ENCODE results near the gene COX19. TPM values are rescaled to one million over a fixed set of nuclear protein-coding genes. Genes with fewer than 3 reads are reported as not detected.

COX19 gene
- total RNA-seq, 1 experiment from 2014 or later: 24.8 TPM

DNA sequence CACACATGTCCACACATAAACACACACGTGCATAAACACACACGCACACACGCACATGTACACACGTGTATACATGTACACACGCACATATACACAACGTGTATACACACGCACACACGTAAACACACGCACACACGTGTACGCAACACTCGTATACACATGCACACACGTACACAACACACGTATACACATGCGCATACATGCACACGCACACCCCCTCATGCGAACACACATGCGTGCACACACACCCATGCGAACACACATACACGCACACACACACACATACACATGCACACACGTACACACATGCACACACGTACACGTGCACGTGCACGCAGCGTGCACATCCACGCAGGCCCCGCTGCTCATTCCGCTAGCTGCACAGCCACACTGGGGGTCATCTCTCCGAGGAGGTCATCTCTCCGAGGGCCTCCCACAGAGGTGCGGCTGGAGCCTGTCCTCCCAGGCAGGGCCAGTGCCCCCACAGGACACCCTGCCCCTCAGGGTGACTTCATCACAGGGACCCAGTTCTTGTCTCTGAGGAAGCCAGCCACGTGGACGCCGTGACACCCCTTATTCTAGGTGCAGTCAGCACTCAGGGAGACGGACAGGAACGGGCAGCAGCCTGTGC, 33.5 kb upstream of the COX19 start:
- intact Hi-C loops (cut with micrococcal nuclease; ENCODE audit: unreplicated experiment): no loop called here
- Mint-ChIP-seq H3K27ac (ENCODE audit: unreplicated experiment) (peak overlapping the region; percentile 42), H3K27me3 (ENCODE audit: insufficient read depth, unreplicated experiment) (no peaks in the 10 kb centered on the region), H3K9me3 (ENCODE audit: unreplicated experiment) (no peaks in the 10 kb centered on the region), H3K4me1 (ENCODE audit: low read depth, unreplicated experiment) (no peaks in the 10 kb centered on the region), H3K36me3 (ENCODE audit: insufficient read depth, unreplicated experiment) (peaks cover 34% of the 10 kb centered on the region), H3K4me3 (ENCODE audit: unreplicated experiment) (no peak overlapping the region)
- TF ChIP-seq, protein P1, sequence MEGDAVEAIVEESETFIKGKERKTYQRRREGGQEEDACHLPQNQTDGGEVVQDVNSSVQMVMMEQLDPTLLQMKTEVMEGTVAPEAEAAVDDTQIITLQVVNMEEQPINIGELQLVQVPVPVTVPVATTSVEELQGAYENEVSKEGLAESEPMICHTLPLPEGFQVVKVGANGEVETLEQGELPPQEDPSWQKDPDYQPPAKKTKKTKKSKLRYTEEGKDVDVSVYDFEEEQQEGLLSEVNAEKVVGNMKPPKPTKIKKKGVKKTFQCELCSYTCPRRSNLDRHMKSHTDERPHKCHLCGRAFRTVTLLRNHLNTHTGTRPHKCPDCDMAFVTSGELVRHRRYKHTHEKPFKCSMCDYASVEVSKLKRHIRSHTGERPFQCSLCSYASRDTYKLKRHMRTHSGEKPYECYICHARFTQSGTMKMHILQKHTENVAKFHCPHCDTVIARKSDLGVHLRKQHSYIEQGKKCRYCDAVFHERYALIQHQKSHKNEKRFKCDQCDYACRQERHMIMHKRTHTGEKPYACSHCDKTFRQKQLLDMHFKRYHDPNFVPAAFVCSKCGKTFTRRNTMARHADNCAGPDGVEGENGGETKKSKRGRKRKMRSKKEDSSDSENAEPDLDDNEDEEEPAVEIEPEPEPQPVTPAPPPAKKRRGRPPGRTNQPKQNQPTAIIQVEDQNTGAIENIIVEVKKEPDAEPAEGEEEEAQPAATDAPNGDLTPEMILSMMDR (IDR thresholded peaks at IDR 0.05; ENCODE audit: insufficient read depth in 1 of 2, low read depth in 1 of 2, low read length in 1 of 2, severe bottlenecking in 1 of 2, unreplicated experiment in 1 of 2): no peak
- Histone ChIP-seq H3K36me3 (ENCODE audit: control insufficient read depth, insufficient read depth, low read length) (peaks cover 1% of the 10 kb centered on the region; the same call in 1 of the 2 replicates), H3K4me1 (no peaks in the 10 kb centered on the region), H3K9me3 (no peaks in the 10 kb centered on the region), H3K27me3 (replicated peaks; ENCODE audit: control insufficient read depth, insufficient read depth, low read length) (no peaks in the 10 kb centered on the region), H3K4me3 (ENCODE audit: low read depth, low read length) (no peak overlapping the region)
- no TSS peak for BruUV-seq (replicated peaks)
- no peak for DNase-seq
- POLR2A ChIA-PET: no interaction called here
- CTCF ChIA-PET: no interaction called here

DNA sequence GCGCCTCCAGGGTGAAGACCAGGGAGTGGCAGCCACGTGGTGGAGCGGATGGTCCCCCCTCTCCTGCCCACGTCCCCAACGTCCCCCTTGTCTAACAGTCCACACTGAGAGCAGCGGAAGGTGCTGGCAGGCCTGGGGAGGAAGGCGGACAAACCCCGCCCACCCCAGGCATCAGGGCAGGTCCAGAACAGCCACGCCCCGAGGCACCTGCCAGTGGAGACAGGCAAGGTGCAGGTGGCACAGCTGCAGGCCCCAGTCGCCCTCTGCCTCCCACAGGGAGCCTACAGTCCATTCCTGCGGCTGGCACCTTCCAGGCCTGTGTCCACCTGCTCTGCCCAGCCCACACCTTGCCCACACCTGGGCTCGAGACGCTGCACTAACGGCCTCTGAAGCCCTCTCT, 32.6 kb upstream of the COX19 start:
- Mint-ChIP-seq H3K27me3 (ENCODE audit: insufficient read depth, unreplicated experiment) (no peaks in the 10 kb centered on the region), H3K9me3 (ENCODE audit: unreplicated experiment) (no peaks in the 10 kb centered on the region), H3K36me3 (ENCODE audit: insufficient read depth, unreplicated experiment) (peaks cover 34% of the 10 kb centered on the region), H3K27ac (ENCODE audit: unreplicated experiment) (no peak overlapping the region), H3K4me3 (ENCODE audit: unreplicated experiment) (no peak overlapping the region), H3K4me1 (ENCODE audit: low read depth, unreplicated experiment) (no peaks in the 10 kb centered on the region)
- BruUV-seq (replicated peaks): no TSS peak
- CTCF ChIA-PET: no interaction called here
- Histone ChIP-seq H3K9me3 (no peaks in the 10 kb centered on the region), H3K27me3 (replicated peaks; ENCODE audit: control insufficient read depth, insufficient read depth, low read length) (no peaks in the 10 kb centered on the region), H3K36me3 (ENCODE audit: control insufficient read depth, insufficient read depth, low read length) (peaks cover 1% of the 10 kb centered on the region; the same call in 1 of the 2 replicates), H3K4me1 (no peaks in the 10 kb centered on the region), H3K4me3 (ENCODE audit: low read depth, low read length) (no peak overlapping the region)
- POLR2A ChIA-PET: no interaction called here
- intact Hi-C loops (cut with micrococcal nuclease; ENCODE audit: unreplicated experiment): no loop called here
- no peak for DNase-seq
- TF ChIP-seq, protein P1 (IDR thresholded peaks at IDR 0.05; ENCODE audit: insufficient read depth in 1 of 2, low read depth in 1 of 2, low read length in 1 of 2, severe bottlenecking in 1 of 2, unreplicated experiment in 1 of 2): no peak

DNA sequence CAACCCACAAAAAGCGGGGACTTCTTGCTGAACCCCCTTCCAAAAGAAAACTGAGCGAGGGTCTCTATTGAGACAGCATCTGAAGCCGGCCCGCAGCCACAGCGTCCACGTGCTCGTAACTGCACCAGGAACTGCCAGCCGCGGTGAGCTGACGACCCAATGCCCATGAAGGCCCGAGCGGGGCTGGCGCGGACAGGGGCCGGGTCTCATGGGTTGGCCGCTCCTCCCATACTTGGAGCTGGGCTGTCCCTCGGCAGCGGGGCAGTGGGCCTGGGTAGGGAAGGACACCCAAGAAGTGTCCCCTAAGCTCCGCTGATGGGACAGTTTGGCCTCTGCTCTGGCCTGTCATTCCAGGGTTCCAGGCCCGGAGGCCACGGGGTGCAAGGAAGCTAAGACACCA, 30.0 kb upstream of the COX19 start:
- H3K9me3 ChIP-seq: no peaks in the 10 kb centered on the region

More for the DNA sequence above, 30.0 kb upstream of the COX19 start:
- Histone ChIP-seq H3K36me3 (ENCODE audit: control insufficient read depth, insufficient read depth, low read length) (peaks cover 1% of the 10 kb centered on the region; the same call in 1 of the 2 replicates), H3K27me3 (replicated peaks; ENCODE audit: control insufficient read depth, insufficient read depth, low read length) (no peaks in the 10 kb centered on the region), H3K4me3 (ENCODE audit: low read depth, low read length) (no peak overlapping the region), H3K4me1 (no peaks in the 10 kb centered on the region)
- Mint-ChIP-seq H3K4me1 (ENCODE audit: low read depth, unreplicated experiment) (no peaks in the 10 kb centered on the region), H3K36me3 (ENCODE audit: insufficient read depth, unreplicated experiment) (peaks cover 36% of the 10 kb centered on the region), H3K27me3 (ENCODE audit: insufficient read depth, unreplicated experiment) (no peaks in the 10 kb centered on the region), H3K27ac (ENCODE audit: unreplicated experiment) (no peak overlapping the region), H3K9me3 (ENCODE audit: unreplicated experiment) (no peaks in the 10 kb centered on the region), H3K4me3 (ENCODE audit: unreplicated experiment) (no peak overlapping the region)
- TF ChIP-seq, protein P1 (IDR thresholded peaks at IDR 0.05; ENCODE audit: insufficient read depth in 1 of 2, low read depth in 1 of 2, low read length in 1 of 2, severe bottlenecking in 1 of 2, unreplicated experiment in 1 of 2): no peak
- BruUV-seq (replicated peaks): no TSS peak
- ChIA-PET POLR2A (no interaction called here), CTCF (interaction anchor here (0.7 kb wide), 1 partner anchor 43 kb away, joined by 3 read pairs; no protein-coding TSS in a partner anchor)
- intact Hi-C loops (cut with micrococcal nuclease; ENCODE audit: unreplicated experiment): no loop called here
- no peak for DNase-seq

Measured in Caco-2 (cell line).